Spleen (tissue), 7 donors: Measurements from ENCODE around the gene ZIC5.

Experiments used
- POLR2A ChIP-seq, 3 donors: fragments of 450-650 bp; IDR thresholded peaks; one replicate each; pipeline ENCODE4 v1.5.1; 2017; ENCODE audit warnings: antibody characterized with exemption in 3 of 3, mild to moderate bottlenecking in 1 of 3
- POLR2AphosphoS5 ChIP-seq, 3 donors: sonication (generic); formaldehyde crosslinking; IDR thresholded peaks; one replicate each; pipeline ENCODE4 v1.5.1; 2017; ENCODE audit warnings: antibody characterized with exemption in 3 of 3
- TF ChIP-seq, protein P1 (sequence below), 11 experiments: fragments of 200-600 bp in 7 of 11; fragments of 450-650 bp in 4 of 11; sonication (generic) in 4 of 11; IDR thresholded peaks in 8 of 11; conservative IDR thresholded peaks in 3 of 11; 1 replicate in 7 of 11; 2 replicates in 4 of 11; pipeline versions ENCODE4 v1.4.0 to v1.8.0; 2016 to 2021; ENCODE audit warnings: antibody characterized with exemption in 11 of 11, inconsistent platforms in 4 of 11, mild to moderate bottlenecking in 1 of 11
- donor health status: DM: no; HTN: no; CAD: no; lungs with moderate emphysema.
- donor health status: DM: no; HTN: no; CAD: no.
- donor health status: DM: no; HTN: no; CAD: no.

DNA sequence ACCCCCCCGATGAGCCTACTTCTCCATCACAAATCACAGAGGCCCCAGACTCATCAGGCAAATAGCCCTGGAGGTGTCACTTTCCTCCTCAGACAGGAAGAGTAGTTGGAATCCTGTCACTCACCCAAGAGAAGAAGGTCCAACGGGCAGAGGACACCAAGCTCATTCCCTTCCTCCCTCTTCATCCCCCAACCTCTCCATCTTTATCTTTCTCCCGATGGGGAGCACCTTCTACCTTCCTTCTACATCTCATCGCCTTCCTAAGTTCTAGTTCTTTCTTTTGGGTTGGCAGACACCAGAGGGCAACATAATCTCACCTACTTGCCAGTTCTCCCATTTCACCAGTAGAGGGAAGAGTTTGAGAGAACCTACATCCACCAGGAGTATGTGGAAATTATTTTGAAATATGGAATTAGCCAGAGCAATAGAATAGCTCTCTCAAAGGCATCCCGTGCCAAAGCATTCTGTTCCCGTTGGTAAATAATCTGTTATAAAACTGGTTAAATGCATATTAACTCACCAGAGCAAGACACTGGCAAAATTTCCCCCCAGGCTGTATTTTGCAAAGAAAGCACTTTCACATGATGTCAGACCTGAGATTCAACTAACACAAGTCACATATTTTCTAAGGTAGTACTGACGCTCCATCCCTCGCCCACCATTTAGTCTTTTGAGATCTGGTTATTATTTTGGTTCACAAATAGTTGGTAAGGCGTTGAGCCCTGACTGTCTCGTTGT is 55.0 kb downstream of the ZIC5 start:
- TF ChIP-seq POLR2A (IDR thresholded peaks at IDR 0.05) (no peak), POLR2AphosphoS5 (IDR thresholded peaks at IDR 0.05) (no peak)
- TF ChIP-seq, protein P1, sequence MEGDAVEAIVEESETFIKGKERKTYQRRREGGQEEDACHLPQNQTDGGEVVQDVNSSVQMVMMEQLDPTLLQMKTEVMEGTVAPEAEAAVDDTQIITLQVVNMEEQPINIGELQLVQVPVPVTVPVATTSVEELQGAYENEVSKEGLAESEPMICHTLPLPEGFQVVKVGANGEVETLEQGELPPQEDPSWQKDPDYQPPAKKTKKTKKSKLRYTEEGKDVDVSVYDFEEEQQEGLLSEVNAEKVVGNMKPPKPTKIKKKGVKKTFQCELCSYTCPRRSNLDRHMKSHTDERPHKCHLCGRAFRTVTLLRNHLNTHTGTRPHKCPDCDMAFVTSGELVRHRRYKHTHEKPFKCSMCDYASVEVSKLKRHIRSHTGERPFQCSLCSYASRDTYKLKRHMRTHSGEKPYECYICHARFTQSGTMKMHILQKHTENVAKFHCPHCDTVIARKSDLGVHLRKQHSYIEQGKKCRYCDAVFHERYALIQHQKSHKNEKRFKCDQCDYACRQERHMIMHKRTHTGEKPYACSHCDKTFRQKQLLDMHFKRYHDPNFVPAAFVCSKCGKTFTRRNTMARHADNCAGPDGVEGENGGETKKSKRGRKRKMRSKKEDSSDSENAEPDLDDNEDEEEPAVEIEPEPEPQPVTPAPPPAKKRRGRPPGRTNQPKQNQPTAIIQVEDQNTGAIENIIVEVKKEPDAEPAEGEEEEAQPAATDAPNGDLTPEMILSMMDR (IDR thresholded peaks at IDR 0.05 in 8 of 11, conservative IDR thresholded peaks at IDR 0.05 in 3 of 11): peak; percentile 66 to 95 (median 81)
